ENCODE data around the gene RTN4RL1. TPM values are rescaled to one million over a fixed set of nuclear protein-coding genes. Genes with fewer than 3 reads are reported as not detected.

Gene RTN4RL1
- total and polyA plus RNA-seq, 7 donors = under 0.01 to 0.71 (median 0.48) TPM; not detected in 1

Small RNA genes lying within 50 kb of the gene (small RNA-seq; reads per million reads assigned to genes)
- 0 reads per million in 3 donors for gene AC090617.9
- 7.0 to 17.0 (median 15.8) reads per million in 3 donors for gene MIR132
- 1.0 to 2.3 (median 1.1) reads per million in 3 donors for gene MIR212
- gene OVCA2 = 0 reads per million in 3 donors

Other genes with a start within 250 kb of the RTN4RL1 start
- 10 to 100 TPM; 14.3 to 19.1 (median 17.1) TPM for gene SMYD4, start 195.4 kb downstream of the RTN4RL1 start, total RNA-seq
- 1 to 10 TPM; 2.4 to 8.8 (median 2.5) TPM for gene SMYD4, start 195.4 kb downstream of the RTN4RL1 start, polyA plus RNA-seq
- gene RPA1, start 195.3 kb downstream of the RTN4RL1 start, total RNA-seq = 10 to 100 TPM; 27.8 to 46.8 (median 31.1) TPM
- 10 to 100 TPM; 16.2 to 35.2 (median 27.6) TPM for gene RPA1, start 195.3 kb downstream of the RTN4RL1 start, polyA plus RNA-seq
- gene DPH1, start 4.8 kb upstream of the RTN4RL1 start, total RNA-seq = 10 to 100 TPM; 27.6 to 60.1 (median 38.8) TPM
- 10 to 100 TPM in 2 of 3 donors, 1 to 10 TPM in 1; 7.2 to 26.6 (median 12.0) TPM for gene DPH1, start 4.8 kb upstream of the RTN4RL1 start, polyA plus RNA-seq
- 10 to 100 TPM; 26.3 to 43.0 (median 32.9) TPM for gene OVCA2, start 16.7 kb upstream of the RTN4RL1 start, total RNA-seq
- 10 to 100 TPM; 61.3 to 66.8 (median 63.3) TPM for gene OVCA2, start 16.7 kb upstream of the RTN4RL1 start, polyA plus RNA-seq
- 10 to 100 TPM; 10.4 to 44.9 (median 24.8) TPM for gene HIC1, start 29.8 kb upstream of the RTN4RL1 start, total RNA-seq
- 1 to 10 TPM; 1.6 to 5.4 (median 5.1) TPM for gene HIC1, start 29.8 kb upstream of the RTN4RL1 start, polyA plus RNA-seq